Pancreas (tissue), 10 donors: ENCODE data around the gene NT5DC4. TPM values are rescaled to one million over a fixed set of nuclear protein-coding genes. Genes with fewer than 3 reads are reported as not detected.

Experiments used
- ATAC-seq, 4 donors: fragments of 200-7000 bp; cut with Tn5 transposase; one replicate each; pipeline versions ENCODE4 v1.8.0 to v1.9.1; 2020; ENCODE audit warnings: mild to moderate bottlenecking in 4 of 4, moderate library complexity in 4 of 4
- DNase-seq, 6 donors: peaks; one replicate each; pipeline ENCODE4 v3.0.0-alpha.2; 2020
- FAIRE-seq: peaks from 2 replicates; lab custom pipeline; 2012; peaks lifted over from hg19 to GRCh38; lab: Jason Lieb, UNC
- H3K27ac ChIP-seq, 4 donors: fragments of 200-600 bp; sonication (generic); 1 replicate in 3 of 4; 2 replicates in 1 of 4; pipeline versions ENCODE4 v1.5.0 to v1.8.0; 2020
- H3K27me3 ChIP-seq, 4 donors: fragments of 200-600 bp; one replicate each; pipeline ENCODE4 v1.8.0; 2021
- H3K36me3 ChIP-seq, 3 donors: fragments of 200-600 bp; sonication (generic) in 1 of 3; one replicate each; pipeline versions ENCODE4 v1.5.0 to v1.8.0; 2020 to 2021
- H3K4me1 ChIP-seq, 3 donors: fragments of 200-600 bp; one replicate each; pipeline ENCODE4 v1.8.0; 2021
- H3K4me3 ChIP-seq, 4 donors: fragments of 200-600 bp; sonication (generic) in 2 of 4; one replicate each; pipeline versions ENCODE4 v1.5.0 to v1.8.0; 2020 to 2021
- H3K9me3 ChIP-seq, 4 donors: fragments of 200-600 bp; one replicate each; pipeline ENCODE4 v1.8.0; 2021
- WGBS, 2 donors: extraction: QIAGEN DNeasy Blood & Tissue Kit; methylation state at CpG; one replicate each; pipeline ENCODE4 v1.1.7; 2013; 5-methylcytosine and 5-hydroxymethylcytosine counted together
- intact Hi-C, 3 donors: fragments of 100-400 bp; cut with DNase I; formaldehyde crosslinking; loops; one replicate each; pipeline versions ENCODE4 v1.11.1 to v1.14.2; 2022
- polyA plus RNA-seq, 2 donors: library from polyadenylated mRNA; stranded (reverse); fragments of 200-250 nt; gene quantifications; one replicate each; pipeline ENCODE4 v1.2.3, GENCODE V29; 2013
- total RNA-seq, 6 donors: library from RNA; stranded (reverse); fragmentation: NEBNext Ultra II Directional in 4 of 6; extraction: Animal tissue kit (Norgen Biotek cat#: 25700) in 4 of 6; gene quantifications; one replicate each; pipeline versions ENCODE4 v1.2.1 to v1.2.4, GENCODE V29; 2021 to 2023
- TF ChIP-seq, protein P1 (sequence below), 4 donors: fragments of 200-600 bp; sonication (generic) in 3 of 4; IDR thresholded peaks; one replicate each; pipeline versions ENCODE4 v1.5.0 to v1.8.0; 2021; ENCODE audit warnings: antibody characterized with exemption in 4 of 4
- donor health status: healthy with polysubstance abuse.
- donor health status: DM: no; HTN: no; CAD: no; lungs with moderate emphysema.
- donor health status: DM: no; HTN: no; CAD: no.
- donor health status: control.
- donor health status: control.
- donor health status: Bipolar disorder and iron deficiency.
- donor health status: DM: yes; HTN: yes; CAD: no.
- donor health status: DM: no; HTN: no; CAD: no.
- donor health status: DM: no; HTN: no; CAD: no.
- donor health status: DM: yes; HTN: yes; CAD: no.

Gene NT5DC4
- total and polyA plus RNA-seq, 8 donors: 0.09 TPM; not detected in 7

DNA sequence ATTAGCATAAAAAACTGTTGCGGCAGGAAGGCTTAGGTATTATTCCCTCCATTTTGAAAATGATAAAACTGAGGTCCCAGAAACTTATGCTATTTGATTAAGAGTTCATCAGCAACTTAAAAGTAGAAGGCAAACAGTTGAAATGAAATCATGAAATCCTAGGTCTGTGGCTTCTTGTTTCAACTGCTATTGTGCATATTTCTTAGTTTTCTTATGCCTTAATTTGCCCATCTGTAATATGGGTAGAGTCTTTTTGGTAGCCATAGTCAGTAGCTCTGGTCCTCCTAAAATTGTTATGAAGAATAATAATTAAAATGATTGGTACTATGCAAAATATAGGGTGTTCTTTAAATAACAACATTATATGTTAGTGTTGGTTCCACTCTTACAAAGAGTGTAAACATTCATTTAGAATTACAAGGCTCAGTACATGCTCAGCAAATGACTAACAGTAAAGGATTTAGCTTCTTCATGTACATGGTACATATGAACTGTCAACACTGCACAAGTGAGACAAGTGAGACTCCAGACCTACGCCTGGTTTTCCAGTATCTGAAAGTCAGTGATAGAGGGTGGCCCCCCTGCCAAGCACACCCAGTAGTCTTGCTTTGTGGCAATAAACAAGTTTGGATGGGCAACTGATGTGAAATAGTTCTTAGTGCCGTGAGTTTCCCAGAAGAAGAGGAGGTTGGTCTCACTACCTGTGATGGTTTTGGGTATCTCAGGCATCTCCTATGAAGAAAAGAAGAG lies 53.9 kb downstream of the NT5DC4 start:
- WGBS, 2 donors: 95 to 96% methylated on average over 3 of the region's 3 CpGs
- no peaks in the 10 kb centered on the region for H3K36me3 ChIP-seq
- no peaks in the 10 kb centered on the region for H3K27me3 ChIP-seq
- FAIRE-seq (no peak), ATAC-seq (no peak), DNase-seq (no peak)
- no peak overlapping the region for H3K4me3 ChIP-seq
- TF ChIP-seq, protein P1, sequence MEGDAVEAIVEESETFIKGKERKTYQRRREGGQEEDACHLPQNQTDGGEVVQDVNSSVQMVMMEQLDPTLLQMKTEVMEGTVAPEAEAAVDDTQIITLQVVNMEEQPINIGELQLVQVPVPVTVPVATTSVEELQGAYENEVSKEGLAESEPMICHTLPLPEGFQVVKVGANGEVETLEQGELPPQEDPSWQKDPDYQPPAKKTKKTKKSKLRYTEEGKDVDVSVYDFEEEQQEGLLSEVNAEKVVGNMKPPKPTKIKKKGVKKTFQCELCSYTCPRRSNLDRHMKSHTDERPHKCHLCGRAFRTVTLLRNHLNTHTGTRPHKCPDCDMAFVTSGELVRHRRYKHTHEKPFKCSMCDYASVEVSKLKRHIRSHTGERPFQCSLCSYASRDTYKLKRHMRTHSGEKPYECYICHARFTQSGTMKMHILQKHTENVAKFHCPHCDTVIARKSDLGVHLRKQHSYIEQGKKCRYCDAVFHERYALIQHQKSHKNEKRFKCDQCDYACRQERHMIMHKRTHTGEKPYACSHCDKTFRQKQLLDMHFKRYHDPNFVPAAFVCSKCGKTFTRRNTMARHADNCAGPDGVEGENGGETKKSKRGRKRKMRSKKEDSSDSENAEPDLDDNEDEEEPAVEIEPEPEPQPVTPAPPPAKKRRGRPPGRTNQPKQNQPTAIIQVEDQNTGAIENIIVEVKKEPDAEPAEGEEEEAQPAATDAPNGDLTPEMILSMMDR (IDR thresholded peaks at IDR 0.05): no peak
- H3K9me3 ChIP-seq: no peaks in the 10 kb centered on the region
- intact Hi-C loops: no loop called here
- no peaks in the 10 kb centered on the region for H3K4me1 ChIP-seq
- H3K27ac ChIP-seq: no peak overlapping the region

GRCh38 chr2:112776113-112776512 lies 55.3 kb downstream of the NT5DC4 start:
- Histone ChIP-seq H3K27ac (no peak overlapping the region), H3K4me1 (no peaks in the 10 kb centered on the region), H3K4me3 (no peak overlapping the region), H3K27me3 (no peaks in the 10 kb centered on the region), H3K36me3 (no peaks in the 10 kb centered on the region), H3K9me3 (no peaks in the 10 kb centered on the region)
- TF ChIP-seq, protein P1 (IDR thresholded peaks at IDR 0.05): no peak
- WGBS, 2 donors: 91 to 100% methylated on average over 1 to 3 of the region's 3 CpGs
- FAIRE-seq (no peak), ATAC-seq (no peak), DNase-seq (no peak)
- intact Hi-C loops: no loop called here

DNA sequence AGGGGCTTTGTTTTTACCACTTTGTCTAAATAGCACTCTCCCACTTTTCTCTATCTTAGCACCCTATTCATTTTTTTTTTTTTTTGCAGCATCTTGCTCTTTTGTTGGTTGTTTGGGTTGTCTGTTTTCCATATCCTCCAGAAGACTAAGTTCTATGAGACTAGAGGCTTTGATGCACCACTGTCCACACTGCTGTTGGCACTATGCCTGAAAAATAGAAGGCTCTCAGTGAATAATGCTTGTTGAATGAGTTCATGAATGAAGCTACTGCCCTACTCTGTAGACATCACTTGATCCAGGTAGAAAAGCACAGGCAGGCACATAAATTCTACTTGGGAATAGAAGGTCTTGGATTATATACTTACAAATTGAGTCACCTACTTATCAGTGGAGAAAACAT lies 56.2 kb downstream of the NT5DC4 start:
- no peak for FAIRE-seq
- intact Hi-C loops: no loop called here
- Histone ChIP-seq H3K4me3 (no peak overlapping the region), H3K9me3 (no peaks in the 10 kb centered on the region), H3K27me3 (no peaks in the 10 kb centered on the region), H3K27ac (no peak overlapping the region), H3K36me3 (no peaks in the 10 kb centered on the region), H3K4me1 (no peaks in the 10 kb centered on the region)
- no peak for ATAC-seq
- TF ChIP-seq, protein P1 (IDR thresholded peaks at IDR 0.05): no peak
- no peak for DNase-seq

- H3K36me3 ChIP-seq: no peaks in the 10 kb centered on the region
- FAIRE-seq (no peak), DNase-seq (no peak), ATAC-seq (no peak)
- intact Hi-C loops: no loop called here
- 84% methylated on average over 1 of the region's 1 CpG for WGBS, 2 donors
- no peaks in the 10 kb centered on the region for H3K4me1 ChIP-seq
- TF ChIP-seq, protein P1 (IDR thresholded peaks at IDR 0.05): no peak
- no peak overlapping the region for H3K4me3 ChIP-seq
- no peaks in the 10 kb centered on the region for H3K9me3 ChIP-seq
- H3K27me3 ChIP-seq: no peaks in the 10 kb centered on the region
- no peak overlapping the region for H3K27ac ChIP-seq
Observed at GRCh38 chr2:112779598-112779997, 58.8 kb downstream of the NT5DC4 start.

GRCh38 chr2:112782234-112782799 lies 61.5 kb downstream of the NT5DC4 start:
- intact Hi-C loops: no loop called here
- Histone ChIP-seq H3K36me3 (no peaks in the 10 kb centered on the region), H3K4me1 (no peaks in the 10 kb centered on the region), H3K9me3 (no peaks in the 10 kb centered on the region), H3K4me3 (no peak overlapping the region), H3K27ac (no peak overlapping the region), H3K27me3 (no peaks in the 10 kb centered on the region)
- TF ChIP-seq, protein P1 (IDR thresholded peaks at IDR 0.05): no peak
- WGBS, 2 donors: 85 to 91% methylated on average over 3 of the region's 3 CpGs
- FAIRE-seq: no peak
- no peak for DNase-seq
- no peak for ATAC-seq
